Measurements from ENCODE around the gene KDM5A. TPM values are rescaled to one million over a fixed set of nuclear protein-coding genes. Genes with fewer than 3 reads are reported as not detected.

The KDM5A gene
- polyA plus RNA-seq, 6 donors from 2014 or later, result 39.4 to 95.8 (median 52.5) TPM

Other genes starting within 250 kb of the KDM5A start
- gene SLC6A12, start 175.2 kb downstream of the KDM5A start, polyA plus RNA-seq (ENCODE audit: low read depth in 6 of 6), result 1 to 10 TPM in 1 of 6 donors, not detected in 5; 1.3 TPM
- not detected for gene SLC6A13, start 126.5 kb downstream of the KDM5A start, polyA plus RNA-seq (ENCODE audit: low read depth in 6 of 6)
- gene CCDC77, start 12.3 kb upstream of the KDM5A start, polyA plus RNA-seq (ENCODE audit: low read depth in 6 of 6), result 1 to 10 TPM in 5 of 6 donors, not detected in 1; 4.5 to 9.2 (median 6.4) TPM
- gene B4GALNT3, start 70.6 kb upstream of the KDM5A start, polyA plus RNA-seq (ENCODE audit: low read depth in 6 of 6), result under 1 TPM in 3 of 6 donors, not detected in 3; 0.05 to 0.35 (median 0.29) TPM

Measured in naive B cell (primary cell).